ENCODE data around the gene IMPA2. TPM values are rescaled to one million over a fixed set of nuclear protein-coding genes. Genes with fewer than 3 reads are reported as not detected.
"Not testable (repeated sequence)": the region's sequence is repeated elsewhere in the genome, so short reads cannot be mapped to it uniquely, and the experiment has no call there.

The IMPA2 gene
- total and polyA plus RNA-seq, 7 donors, result 61.4 to 342 (median 196) TPM

DNA sequence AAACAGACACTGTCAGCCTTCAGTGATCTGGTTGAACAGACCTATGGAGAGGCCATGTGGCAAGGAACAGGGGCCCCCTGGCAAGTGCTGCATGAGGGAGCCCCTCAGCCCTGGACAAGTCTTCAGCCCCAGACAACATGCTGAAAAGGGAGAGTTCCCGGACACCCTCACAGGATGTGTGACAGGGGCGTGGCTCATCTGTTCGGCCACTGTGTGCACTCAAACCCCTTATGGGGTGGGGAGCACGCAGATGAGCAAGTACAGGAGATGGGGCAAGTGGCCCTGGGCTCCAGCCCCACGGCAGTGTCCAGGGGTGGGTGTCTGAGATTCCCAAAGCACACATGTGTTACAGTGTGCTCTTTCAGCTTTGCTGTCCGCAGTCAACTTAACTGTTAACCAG lies 37.8 kb upstream of the IMPA2 start:
- Histone ChIP-seq H3K9me3 (no peaks in the 10 kb centered on the region), H3K4me1 (peaks cover 14% of the 10 kb centered on the region), H3K27ac (peak overlapping the region; percentile 94), H3K27me3 (ENCODE audit: insufficient read depth in 3 of 3, low read length in 2 of 3) (no peaks in the 10 kb centered on the region), H3K36me3 (ENCODE audit: insufficient read depth in 1 of 2, low read depth in 1 of 2) (no peaks in the 10 kb centered on the region), H3K4me3 (no peak overlapping the region)
- no peak for ATAC-seq
- intact Hi-C loops (cut with DNase I), result no loop called here
- TF ChIP-seq, protein P1, sequence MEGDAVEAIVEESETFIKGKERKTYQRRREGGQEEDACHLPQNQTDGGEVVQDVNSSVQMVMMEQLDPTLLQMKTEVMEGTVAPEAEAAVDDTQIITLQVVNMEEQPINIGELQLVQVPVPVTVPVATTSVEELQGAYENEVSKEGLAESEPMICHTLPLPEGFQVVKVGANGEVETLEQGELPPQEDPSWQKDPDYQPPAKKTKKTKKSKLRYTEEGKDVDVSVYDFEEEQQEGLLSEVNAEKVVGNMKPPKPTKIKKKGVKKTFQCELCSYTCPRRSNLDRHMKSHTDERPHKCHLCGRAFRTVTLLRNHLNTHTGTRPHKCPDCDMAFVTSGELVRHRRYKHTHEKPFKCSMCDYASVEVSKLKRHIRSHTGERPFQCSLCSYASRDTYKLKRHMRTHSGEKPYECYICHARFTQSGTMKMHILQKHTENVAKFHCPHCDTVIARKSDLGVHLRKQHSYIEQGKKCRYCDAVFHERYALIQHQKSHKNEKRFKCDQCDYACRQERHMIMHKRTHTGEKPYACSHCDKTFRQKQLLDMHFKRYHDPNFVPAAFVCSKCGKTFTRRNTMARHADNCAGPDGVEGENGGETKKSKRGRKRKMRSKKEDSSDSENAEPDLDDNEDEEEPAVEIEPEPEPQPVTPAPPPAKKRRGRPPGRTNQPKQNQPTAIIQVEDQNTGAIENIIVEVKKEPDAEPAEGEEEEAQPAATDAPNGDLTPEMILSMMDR (IDR thresholded peaks at IDR 0.05), result no peak
- 68 to 79% (median 75%) methylated on average over 6 of the region's 6 CpGs for WGBS, 3 donors
- DNase-seq, result no peak

DNA sequence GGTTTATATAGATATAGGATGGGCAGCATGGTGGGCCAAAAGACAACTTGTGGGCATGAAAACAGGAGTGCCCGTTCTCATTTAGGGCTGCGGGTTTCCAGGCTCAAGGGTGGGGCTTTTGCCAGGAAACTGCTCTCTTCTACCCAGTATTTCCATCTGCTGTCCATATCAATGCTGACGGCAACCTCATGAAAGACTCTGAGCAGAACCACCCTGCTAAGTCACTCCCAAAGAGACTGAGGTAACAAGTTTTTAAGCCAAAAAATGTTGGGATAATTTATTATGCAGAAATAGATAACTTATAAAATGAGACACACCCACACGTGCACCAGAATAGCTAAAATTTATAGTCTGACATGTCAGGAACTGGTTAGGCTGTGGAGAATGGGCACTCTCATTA lies 37.1 kb upstream of the IMPA2 start:
- Histone ChIP-seq H3K4me1 (peaks cover 14% of the 10 kb centered on the region), H3K36me3 (ENCODE audit: insufficient read depth in 1 of 2, low read depth in 1 of 2) (no peaks in the 10 kb centered on the region), H3K9me3 (no peaks in the 10 kb centered on the region), H3K4me3 (no peak overlapping the region), H3K27me3 (ENCODE audit: insufficient read depth in 3 of 3, low read length in 2 of 3) (no peaks in the 10 kb centered on the region), H3K27ac (peak overlapping the region; percentile 94)
- TF ChIP-seq, protein P1 (IDR thresholded peaks at IDR 0.05), result no peak
- intact Hi-C loops (cut with DNase I), result loop anchor here in 1 of 2 donors (2.0 kb wide), 1 partner anchor 43 kb away; no protein-coding TSS in a partner anchor
- WGBS, 3 donors, result 63 to 77% (median 66%) methylated on average over 4 of the region's 4 CpGs
- DNase-seq, result no peak
- ATAC-seq, result no peak

DNA sequence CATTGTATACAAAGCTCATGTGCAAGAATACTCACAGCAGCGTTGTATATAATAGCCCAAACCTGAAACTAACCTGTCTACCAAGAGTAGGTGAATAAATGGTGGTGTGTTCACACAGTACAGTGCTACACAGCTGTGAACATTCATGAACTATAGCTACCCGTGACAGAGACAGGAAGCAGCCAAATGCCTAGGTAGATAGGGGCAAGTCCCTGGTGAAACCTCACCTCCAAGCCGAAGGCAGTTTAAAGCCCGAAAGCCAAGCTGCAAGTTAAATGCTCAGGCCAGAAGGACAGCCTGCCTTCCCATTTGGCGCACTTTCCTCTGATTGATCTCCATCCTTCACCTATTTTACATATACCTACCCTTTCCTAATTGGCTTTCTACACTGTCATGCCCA lies 36.5 kb upstream of the IMPA2 start:
- no peaks in the 10 kb centered on the region for H3K27me3 ChIP-seq (ENCODE audit: insufficient read depth in 3 of 3, low read length in 2 of 3)
- ATAC-seq (no peak), DNase-seq (no peak)
- no peak overlapping the region for H3K4me3 ChIP-seq
- intact Hi-C loops (cut with DNase I), result loop anchor here in 1 of 2 donors (2.0 kb wide), 1 partner anchor 42 kb away; no protein-coding TSS in a partner anchor
- no peaks in the 10 kb centered on the region for H3K36me3 ChIP-seq (ENCODE audit: insufficient read depth in 1 of 2, low read depth in 1 of 2)
- TF ChIP-seq, protein P1 (IDR thresholded peaks at IDR 0.05), result no peak
- no peaks in the 10 kb centered on the region for H3K9me3 ChIP-seq
- H3K4me1 ChIP-seq, result peaks cover 14% of the 10 kb centered on the region
- H3K27ac ChIP-seq, result peak overlapping the region; percentile 94
- WGBS, 3 donors, result 62 to 77% (median 64%) methylated on average over 5 of the region's 5 CpGs

DNA sequence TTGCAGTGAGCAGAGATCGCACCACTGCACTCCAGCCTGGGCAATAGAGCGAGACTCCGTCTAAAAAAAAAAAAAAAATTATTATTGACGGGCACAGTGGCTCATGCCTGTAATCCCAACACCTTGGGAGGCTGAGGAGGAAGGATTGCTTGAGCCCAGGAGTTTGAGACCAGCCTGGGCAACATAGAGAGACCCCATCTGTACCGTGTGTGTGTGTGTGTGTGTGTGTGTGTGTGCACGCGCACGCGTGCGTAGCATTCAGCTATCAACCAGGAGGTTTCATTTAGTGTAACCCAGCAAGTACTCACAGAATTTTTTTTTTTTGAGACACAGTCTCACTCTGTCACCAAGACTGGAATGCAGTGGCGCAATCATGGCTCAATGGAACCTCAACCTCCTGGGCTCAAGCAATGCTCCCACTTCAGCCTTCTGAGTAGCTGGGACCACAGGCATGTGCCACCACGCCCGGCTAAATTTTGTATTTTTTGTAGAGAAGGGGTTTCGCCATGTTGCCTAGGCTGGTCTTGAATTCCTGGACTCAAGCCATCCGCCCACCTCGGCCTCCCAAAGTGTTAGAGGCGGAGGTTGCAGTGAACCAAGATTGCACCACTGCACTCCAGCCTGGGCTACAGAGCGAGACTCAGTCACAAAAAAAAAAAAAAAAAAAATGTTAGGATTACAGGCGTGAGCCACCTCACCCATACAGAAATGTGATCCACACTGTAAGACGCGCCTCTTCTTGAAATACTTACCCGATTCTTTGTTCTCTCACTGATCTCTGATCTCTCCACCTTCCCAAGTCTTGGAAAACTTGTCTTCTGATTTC lies 35.3 kb upstream of the IMPA2 start:
- intact Hi-C loops (cut with DNase I), result loop anchor here in 1 of 2 donors (2.0 kb wide), 2 partner anchors 35 to 41 kb away; partner anchors contain the start of gene IMPA2
- not testable (repeated sequence) for H3K27me3 ChIP-seq (ENCODE audit: insufficient read depth in 3 of 3, low read length in 2 of 3); H3K9me3 ChIP-seq; H3K36me3 ChIP-seq (ENCODE audit: insufficient read depth in 1 of 2, low read depth in 1 of 2)
- Histone ChIP-seq H3K4me3 (peak overlapping the region; percentile 68), H3K4me1 (peaks cover 16% of the 10 kb centered on the region), H3K27ac (peak overlapping the region; percentile 94)
- ATAC-seq (peak; percentile 36 to 59 (median 50)), DNase-seq (peak; percentile 61 to 69)
- 53 to 69% (median 68%) methylated on average over 20 to 22 of the region's 22 CpGs for WGBS, 3 donors

DNA sequence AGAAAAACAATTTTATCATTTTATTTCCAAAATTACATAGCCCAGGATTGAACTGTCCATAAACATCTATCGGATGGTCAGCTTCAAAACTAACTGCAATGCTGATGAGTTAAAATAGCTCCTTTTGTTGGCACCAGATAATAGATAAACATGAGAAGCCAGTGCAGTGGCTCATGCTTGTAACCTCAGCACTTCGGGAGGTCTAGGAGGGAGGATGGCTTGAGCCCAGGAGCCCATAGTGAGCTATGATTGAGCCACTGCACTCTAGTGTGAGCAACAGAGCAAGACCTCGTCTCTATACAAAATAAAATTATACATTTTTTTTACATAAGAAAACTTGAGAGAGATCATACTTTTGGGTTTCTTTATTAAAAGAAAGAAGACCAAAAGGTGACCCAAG lies 34.6 kb upstream of the IMPA2 start:
- intact Hi-C loops (cut with DNase I), result loop anchor here (1.0 to 2.0 kb wide), 2 partner anchors 34 kb away; partner anchors contain the start of gene IMPA2 (in 1 of the 2)
- DNase-seq, result peak; percentile 32 to 64
- Histone ChIP-seq H3K36me3 (ENCODE audit: insufficient read depth in 1 of 2, low read depth in 1 of 2) (no peaks in the 10 kb centered on the region), H3K4me3 (peak overlapping the region; percentile 68), H3K27me3 (ENCODE audit: insufficient read depth in 3 of 3, low read length in 2 of 3) (no peaks in the 10 kb centered on the region), H3K27ac (peak overlapping the region; percentile 94), H3K9me3 (no peaks in the 10 kb centered on the region), H3K4me1 (peaks cover 17% of the 10 kb centered on the region)
- WGBS, 3 donors, result 7 to 11% (median 7%) methylated on average over 3 of the region's 3 CpGs
- TF ChIP-seq, protein P1 (IDR thresholded peaks at IDR 0.05), result no peak
- ATAC-seq, result peak; percentile 68 to 78 (median 74)
